Immature natural killer cell (primary cell): ENCODE measurements around the gene ZNF888. TPM values are rescaled to one million over a fixed set of nuclear protein-coding genes. Genes with fewer than 3 reads are reported as not detected.
"Not testable (repeated sequence)": the region's sequence is repeated elsewhere in the genome, so short reads cannot be mapped to it uniquely, and the experiment has no call there.

Experiments used
- DNase-seq, 3 donors: peaks; one replicate each; pipeline ENCODE4 v3.0.0; 2022; ENCODE audit warnings: mixed read lengths in 1 of 3
- H3K27ac Mint-ChIP-seq, 6 donors: one replicate each; pipeline ENCODE4 v1.8.0; 2020; ENCODE audit warnings: mixed read lengths in 6 of 6, mild to moderate bottlenecking in 5 of 6, inconsistent platforms in 4 of 6, moderate library complexity in 3 of 6
- H3K27me3 Mint-ChIP-seq, 3 donors: one replicate each; pipeline ENCODE4 v1.8.0; 2020 to 2021; ENCODE audit warnings: low read depth in 3 of 3, mild to moderate bottlenecking in 3 of 3, mixed read lengths in 3 of 3, moderate library complexity in 3 of 3, inconsistent platforms in 1 of 3
- H3K36me3 Mint-ChIP-seq, 3 donors: one replicate each; pipeline ENCODE4 v1.8.0; 2020; ENCODE audit warnings: mixed read lengths in 3 of 3, inconsistent platforms in 2 of 3, mild to moderate bottlenecking in 2 of 3
- H3K4me1 Mint-ChIP-seq, 2 donors: one replicate each; pipeline ENCODE4 v1.8.0; 2020; ENCODE audit warnings: inconsistent platforms in 2 of 2, mild to moderate bottlenecking in 2 of 2, mixed read lengths in 2 of 2, moderate library complexity in 1 of 2
- H3K4me3 Mint-ChIP-seq, 5 donors: one replicate each; pipeline ENCODE4 v1.8.0; 2020; ENCODE audit warnings: mild to moderate bottlenecking in 5 of 5, mixed read lengths in 5 of 5, inconsistent platforms in 3 of 5, moderate library complexity in 3 of 5
- H3K9me3 Mint-ChIP-seq, 6 donors: one replicate each; pipeline ENCODE4 v1.8.0; 2020; ENCODE audit warnings: mild to moderate bottlenecking in 6 of 6, mixed read lengths in 6 of 6, inconsistent platforms in 4 of 6, moderate library complexity in 3 of 6
- polyA plus RNA-seq, 3 donors: library from polyadenylated mRNA; unstranded; fragments of 300-500 nt; fragmentation: Illumina TruSeq; gene quantifications; one replicate each; pipeline ENCODE4 v1.2.3, GENCODE V29; 2021

Gene ZNF888
- polyA plus RNA-seq, 3 donors from 2014 or later: 1.9 to 3.9 (median 1.9) TPM

DNA sequence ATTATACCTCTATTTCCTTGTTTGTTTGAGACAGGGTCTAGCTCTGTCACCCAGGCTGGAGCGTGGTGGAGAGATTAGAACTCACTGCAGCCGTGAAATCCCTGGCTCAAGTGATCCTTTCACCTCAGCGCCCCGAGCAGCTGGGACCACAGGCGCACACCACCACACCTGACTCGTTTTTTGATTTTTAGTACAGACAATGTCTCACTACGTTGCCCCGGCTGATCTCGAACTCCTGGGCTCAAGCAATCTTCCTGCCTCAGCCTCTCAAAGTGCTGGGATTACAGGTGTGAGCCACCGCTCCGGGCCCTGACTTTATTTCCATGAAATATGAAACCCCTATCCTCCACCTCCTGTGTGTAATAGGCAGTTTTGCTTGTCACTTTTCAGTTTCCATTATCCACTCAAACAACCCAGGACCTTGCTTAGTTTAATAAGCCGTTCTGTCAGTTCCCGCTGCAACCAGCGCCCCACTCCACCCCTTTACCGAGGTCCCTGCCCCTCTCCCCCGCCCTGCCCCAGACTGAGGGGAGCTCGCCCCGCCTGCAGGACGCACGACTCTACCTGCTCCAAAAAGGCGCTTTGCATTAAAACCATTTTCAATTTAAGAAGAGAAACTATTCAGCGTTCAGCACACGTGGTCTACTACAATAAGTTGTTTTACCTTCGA is 22.6 kb upstream of the ZNF888 start:
- Mint-ChIP-seq H3K36me3 (peaks cover 15 to 19% (median 17%) of the 10 kb centered on the region in 3 donors), H3K27me3 (peaks cover 0 to 6% (median 5%) of the 10 kb centered on the region in 3 donors), H3K4me3 (no peak overlapping the region), H3K27ac (no peak overlapping the region), H3K4me1 (peaks cover 18 to 29% of the 10 kb centered on the region in 2 donors), H3K9me3 (peaks cover 23 to 51% (median 44%) of the 10 kb centered on the region in 6 donors)
- DNase-seq: no peak

DNA sequence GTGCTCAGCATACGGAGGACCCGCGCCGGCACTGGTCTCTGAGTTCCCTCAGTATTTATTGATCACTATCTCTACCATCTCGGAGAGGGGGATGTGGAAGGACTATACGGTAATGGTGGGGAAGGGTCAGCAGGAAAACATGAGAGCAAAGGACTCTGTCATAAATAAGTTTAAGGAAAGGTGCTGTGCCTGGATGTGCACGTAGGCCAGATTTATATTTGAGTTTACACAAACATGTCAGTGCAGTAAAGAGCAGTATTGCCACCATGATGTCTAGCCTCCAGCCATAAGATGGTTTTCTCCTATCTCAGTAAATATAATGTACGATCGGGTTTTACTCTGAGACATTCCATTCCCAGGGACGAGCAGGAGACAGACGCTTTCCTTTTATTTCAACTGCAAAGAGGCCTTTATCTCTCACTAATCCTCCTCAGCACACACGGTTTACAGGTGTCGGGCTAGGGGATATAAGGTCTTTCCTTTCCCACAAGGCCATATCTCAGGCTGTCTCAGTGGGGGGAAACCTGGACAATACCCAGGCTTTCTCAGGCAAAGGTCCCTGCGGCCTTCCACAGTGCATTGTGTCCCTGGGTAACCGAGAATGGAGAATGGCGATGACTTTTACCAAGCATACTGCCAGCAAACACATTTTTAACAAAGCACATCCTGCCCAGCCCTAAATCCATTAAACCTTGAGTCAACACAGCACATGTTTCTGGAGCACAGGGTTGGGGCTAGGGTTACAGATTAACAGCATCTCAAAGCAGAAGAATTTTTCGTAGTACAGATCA is 21.7 kb upstream of the ZNF888 start:
- H3K27ac Mint-ChIP-seq: peak overlapping the region in 1 of 6 donors; percentile 83
- H3K9me3 Mint-ChIP-seq: peaks cover 15 to 42% (median 35%) of the 10 kb centered on the region in 6 donors
- H3K27me3 Mint-ChIP-seq, DNase-seq: not testable (repeated sequence)
- peaks cover 6 to 11% (median 8%) of the 10 kb centered on the region in 3 donors for H3K36me3 Mint-ChIP-seq
- H3K4me3 Mint-ChIP-seq: peak overlapping the region; percentile 17 to 62 (median 41)
- peaks cover 21 to 33% of the 10 kb centered on the region in 2 donors for H3K4me1 Mint-ChIP-seq

DNA sequence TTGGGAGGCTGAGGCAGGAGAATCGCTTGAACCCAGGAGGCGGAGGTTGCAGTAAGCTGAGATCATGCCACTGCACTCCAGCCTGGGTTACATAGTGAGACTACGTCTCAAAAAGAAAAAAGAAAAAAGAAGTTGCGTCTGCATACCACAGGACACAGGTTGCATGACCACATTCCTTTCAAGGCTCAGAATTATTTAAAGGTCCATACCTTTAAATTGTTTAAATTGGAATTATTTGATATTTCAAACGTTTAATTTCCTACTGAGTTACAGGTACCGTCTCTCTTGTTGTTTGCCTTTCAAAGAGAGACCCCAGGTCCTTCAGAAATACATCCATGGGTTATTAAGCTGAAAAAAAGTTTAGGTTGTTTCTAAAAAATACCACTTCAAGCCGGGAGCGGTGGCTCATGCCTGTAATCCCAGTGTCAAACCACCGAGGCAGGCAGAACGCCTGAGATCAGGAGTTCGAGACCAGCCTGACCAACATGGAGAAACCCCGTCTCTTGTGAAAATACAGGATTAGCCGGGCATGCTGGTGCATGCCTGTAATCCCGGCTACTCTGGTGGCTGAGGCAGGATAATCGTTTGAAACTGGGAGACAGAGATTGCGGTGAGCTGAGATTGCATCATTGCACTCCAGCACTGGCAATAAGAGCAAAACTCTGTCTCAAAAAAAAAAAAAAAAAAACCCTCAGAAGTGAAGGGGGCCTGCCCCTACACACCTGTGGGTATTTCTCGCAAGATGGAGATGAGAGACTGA is 20.8 kb upstream of the ZNF888 start:
- H3K4me1 Mint-ChIP-seq: peaks cover 25 to 36% of the 10 kb centered on the region in 2 donors
- H3K27me3 Mint-ChIP-seq: peaks cover 0 to 8% (median 5%) of the 10 kb centered on the region in 3 donors
- no peak for DNase-seq
- peaks cover 0 to 4% (median 3%) of the 10 kb centered on the region in 3 donors for H3K36me3 Mint-ChIP-seq
- H3K27ac Mint-ChIP-seq: no peak overlapping the region
- peaks cover 8 to 34% (median 27%) of the 10 kb centered on the region in 6 donors for H3K9me3 Mint-ChIP-seq
- peak overlapping the region in 1 of 5 donors; percentile 98 for H3K4me3 Mint-ChIP-seq

DNA sequence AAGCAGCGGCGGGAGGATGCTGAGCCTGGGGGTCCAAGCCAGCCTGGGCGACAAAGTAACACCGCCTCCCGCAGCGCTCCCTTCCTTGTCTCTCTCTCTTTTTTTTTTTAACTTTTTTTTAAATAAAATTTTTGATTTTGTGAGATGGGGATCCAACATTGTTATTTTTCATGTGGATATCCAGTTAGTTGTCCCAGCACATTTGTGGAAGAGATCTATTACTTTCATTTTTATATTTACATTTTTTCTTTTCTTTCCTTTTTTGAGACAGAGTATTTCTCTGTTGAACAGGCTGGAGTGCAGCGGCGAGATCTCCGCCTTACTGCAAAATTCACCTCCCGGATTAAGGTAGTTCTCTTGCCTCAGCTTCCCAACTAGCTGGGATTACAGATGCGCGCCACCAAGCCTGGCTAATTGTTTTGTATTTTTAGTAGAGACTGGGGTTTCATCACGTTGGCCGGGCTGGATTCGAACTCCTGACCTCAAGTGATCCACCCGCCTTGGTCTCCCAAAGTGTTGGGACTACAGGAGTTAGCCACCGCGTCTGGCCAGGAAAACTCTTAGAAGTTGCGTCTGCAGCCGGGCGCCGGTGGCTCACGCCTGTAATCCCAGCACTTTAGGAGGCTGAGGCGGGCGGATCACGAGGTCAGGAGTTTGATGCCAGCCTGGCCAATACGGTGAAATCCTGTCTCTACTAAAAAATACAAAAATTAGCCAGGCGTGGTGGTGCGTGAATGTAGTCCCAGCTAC is 20.1 kb upstream of the ZNF888 start:
- Mint-ChIP-seq H3K4me3 (peak overlapping the region; percentile 94 to 99 (median 98)), H3K9me3 (peaks cover 8 to 31% (median 25%) of the 10 kb centered on the region in 6 donors), H3K27ac (peak overlapping the region in 5 of 6 donors; percentile 72 to 98 (median 90)), H3K27me3 (peaks cover 0 to 8% (median 5%) of the 10 kb centered on the region in 3 donors), H3K36me3 (peaks cover 0 to 4% (median 3%) of the 10 kb centered on the region in 3 donors), H3K4me1 (peaks cover 32 to 43% of the 10 kb centered on the region in 2 donors)
- DNase-seq: no peak

DNA sequence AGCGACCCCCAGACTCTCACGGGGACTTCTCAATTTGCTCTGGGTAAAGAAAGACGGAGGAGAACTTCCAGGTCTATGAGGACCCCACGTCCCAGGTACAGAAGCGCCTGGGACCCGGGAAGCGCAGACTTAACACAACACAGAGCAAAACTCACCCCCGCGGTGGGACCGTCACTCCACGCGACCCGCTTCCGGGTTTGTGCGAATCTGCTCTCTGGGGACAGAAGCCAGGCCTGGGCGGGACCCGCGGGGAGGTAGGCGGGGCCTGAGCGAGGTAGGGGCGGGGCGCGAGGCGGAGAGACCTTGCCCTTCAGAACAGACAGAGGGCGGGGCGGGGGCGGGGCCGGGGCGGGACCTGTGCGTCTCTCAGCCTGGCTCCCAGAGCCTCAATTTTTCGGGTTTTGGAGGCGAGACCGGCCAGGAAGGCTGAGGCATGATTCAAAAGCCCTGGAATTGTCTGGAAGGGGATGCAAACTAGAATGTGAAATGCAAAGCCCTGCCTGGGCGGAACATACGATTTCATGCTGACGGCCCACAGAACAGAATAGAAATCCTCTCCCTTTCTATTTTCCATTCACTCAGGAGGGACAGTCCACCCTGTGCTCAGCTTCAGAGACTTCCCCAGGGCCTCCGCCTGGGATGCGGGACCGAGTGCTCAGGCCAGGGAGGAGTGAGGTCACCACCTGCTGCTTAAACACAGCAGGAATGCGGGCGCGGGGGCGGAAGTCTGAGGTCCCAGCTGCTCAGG is 19.3 kb upstream of the ZNF888 start:
- Mint-ChIP-seq H3K4me3 (peak overlapping the region; percentile 94 to 99 (median 98)), H3K4me1 (peaks cover 34 to 47% of the 10 kb centered on the region in 2 donors), H3K36me3 (peaks cover 0 to 4% (median 3%) of the 10 kb centered on the region in 3 donors), H3K27me3 (peaks cover 0 to 8% (median 5%) of the 10 kb centered on the region in 3 donors), H3K9me3 (peaks cover 8 to 26% (median 19%) of the 10 kb centered on the region in 6 donors), H3K27ac (peak overlapping the region; percentile 88 to 98 (median 94))
- peak; percentile 98 for DNase-seq

DNA sequence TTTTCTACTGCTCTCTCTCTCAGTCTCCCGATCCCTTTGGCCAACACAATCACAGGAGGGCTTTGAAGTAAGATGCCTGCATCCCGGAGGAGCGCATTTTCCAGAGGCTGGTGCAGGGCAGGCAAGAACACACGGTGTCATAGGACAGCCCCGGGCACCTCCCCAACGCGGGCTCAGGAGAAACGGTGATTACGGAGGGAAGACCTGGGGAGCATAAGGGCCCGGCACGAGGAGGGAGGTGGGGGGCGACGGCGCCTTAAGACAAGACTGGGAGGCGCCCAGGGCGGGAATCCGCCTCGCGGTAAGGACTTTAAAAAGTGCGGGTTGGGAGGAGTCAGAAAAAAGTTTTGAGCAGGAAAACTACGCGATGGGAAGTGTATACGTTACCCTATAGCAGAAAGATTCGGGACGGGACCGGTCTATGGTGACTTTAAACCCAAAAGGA is 18.7 kb upstream of the ZNF888 start:
- DNase-seq: no peak

DNA sequence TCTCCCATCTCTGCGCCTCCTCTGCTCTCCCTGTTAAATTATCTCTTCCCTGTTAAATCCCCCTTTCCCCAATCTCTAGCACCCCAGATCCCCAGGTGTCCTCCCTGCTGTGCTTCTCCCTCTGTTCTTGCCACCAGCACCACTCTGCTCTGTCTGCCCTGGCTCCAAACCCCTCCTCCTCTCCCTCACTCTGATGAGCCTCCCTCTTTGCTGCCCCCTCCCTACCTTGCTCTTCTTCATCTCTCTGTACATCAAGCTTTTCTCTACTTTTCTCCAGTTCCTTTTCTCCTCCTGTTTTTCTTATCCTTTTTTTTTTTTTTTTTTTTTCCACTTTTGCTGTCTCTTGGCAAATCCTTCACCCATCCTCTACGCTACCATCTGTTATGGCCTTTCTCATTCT is 18.3 kb upstream of the ZNF888 start:
- Mint-ChIP-seq H3K9me3 (peaks cover under 1 to 19% (median 13%) of the 10 kb centered on the region in 6 donors), H3K27ac (peak overlapping the region; percentile 88 to 98 (median 94)), H3K4me1 (peaks cover 40 to 58% of the 10 kb centered on the region in 2 donors), H3K4me3 (peak overlapping the region; percentile 94 to 99 (median 98))
- not testable (repeated sequence) for DNase-seq, H3K36me3 Mint-ChIP-seq, H3K27me3 Mint-ChIP-seq

More for the DNA sequence above, 18.7 kb upstream of the ZNF888 start:
- H3K36me3 Mint-ChIP-seq: peaks cover 0 to 3% (median 0%) of the 10 kb centered on the region in 3 donors
- H3K4me1 Mint-ChIP-seq: peaks cover 36 to 53% of the 10 kb centered on the region in 2 donors
- peaks cover 5 to 20% (median 14%) of the 10 kb centered on the region in 6 donors for H3K9me3 Mint-ChIP-seq
- H3K27me3 Mint-ChIP-seq: peaks cover 0 to 8% (median 5%) of the 10 kb centered on the region in 3 donors
- peak overlapping the region; percentile 88 to 98 (median 94) for H3K27ac Mint-ChIP-seq
- peak overlapping the region; percentile 94 to 99 (median 98) for H3K4me3 Mint-ChIP-seq

DNA sequence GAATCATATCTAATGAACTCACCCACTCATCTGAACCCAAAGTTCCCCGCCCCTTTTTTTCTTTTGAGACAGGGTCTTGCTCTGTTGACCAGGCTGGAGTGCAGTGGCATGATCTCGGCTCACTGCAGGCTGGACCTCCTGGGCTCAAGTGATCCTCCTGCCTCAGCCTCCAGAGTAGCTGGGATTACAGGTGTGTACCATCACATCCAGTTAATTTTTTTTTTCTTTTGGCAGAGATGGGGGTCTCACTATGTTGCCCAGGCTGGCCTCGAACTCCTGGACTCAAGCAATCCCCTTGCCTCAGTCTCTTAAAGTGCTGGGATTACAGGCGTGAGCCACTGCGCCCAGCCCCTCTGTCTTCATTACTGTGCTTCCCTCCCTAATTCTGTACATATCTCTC is 17.7 kb upstream of the ZNF888 start:
- H3K36me3 Mint-ChIP-seq, H3K27me3 Mint-ChIP-seq, DNase-seq: not testable (repeated sequence)
- Mint-ChIP-seq H3K4me3 (peak overlapping the region; percentile 94 to 99 (median 98)), H3K4me1 (peaks cover 45 to 60% of the 10 kb centered on the region in 2 donors), H3K27ac (peak overlapping the region in 5 of 6 donors; percentile 88 to 98 (median 92)), H3K9me3 (peaks cover 0 to 14% (median 8%) of the 10 kb centered on the region in 6 donors)

DNA sequence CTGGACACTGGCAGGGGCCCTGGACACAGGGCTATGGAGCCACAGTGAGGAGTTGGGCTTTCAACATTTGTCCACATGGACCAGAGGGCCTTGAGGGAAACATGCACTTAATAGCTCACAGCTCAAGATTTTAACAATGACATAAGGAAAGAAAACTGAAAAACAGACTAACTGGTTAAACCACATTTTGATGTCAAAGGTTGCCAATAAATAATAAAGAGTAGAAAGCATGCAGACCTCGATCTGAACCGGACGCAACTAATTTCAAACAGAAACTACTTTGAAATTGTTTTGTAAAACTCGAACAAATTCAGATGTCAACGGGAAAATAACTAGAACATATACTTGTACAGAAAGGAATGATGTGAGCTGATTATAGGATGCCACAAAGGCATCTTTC is 15.5 kb upstream of the ZNF888 start:
- Mint-ChIP-seq H3K9me3 (no peaks in the 10 kb centered on the region), H3K27ac (peak overlapping the region in 5 of 6 donors; percentile 5 to 88 (median 52)), H3K4me3 (peak overlapping the region in 4 of 5 donors; percentile 0 to 73 (median 18)), H3K36me3 (peaks cover 0 to 4% (median 3%) of the 10 kb centered on the region in 3 donors), H3K27me3 (peaks cover 0 to 8% (median 5%) of the 10 kb centered on the region in 3 donors), H3K4me1 (peaks cover 48 to 66% of the 10 kb centered on the region in 2 donors)
- no peak for DNase-seq

DNA sequence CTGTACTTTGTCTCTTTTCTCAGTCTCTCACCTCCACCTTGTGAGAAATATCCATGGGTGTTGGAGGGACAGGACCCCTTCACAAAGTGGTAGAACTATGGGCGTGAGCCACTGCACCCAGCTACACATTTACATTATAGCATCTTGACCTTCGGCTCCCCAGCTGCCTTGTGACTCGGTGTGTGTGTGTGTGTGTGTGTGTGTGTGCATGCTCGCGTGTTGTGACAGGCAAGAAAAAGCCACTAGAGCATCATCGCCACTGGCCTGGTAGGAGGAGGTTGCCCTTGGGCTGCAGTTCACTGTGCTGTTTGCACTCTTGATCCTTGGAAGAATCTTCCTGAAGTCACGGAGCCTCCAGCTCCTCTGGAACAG is 13.7 kb upstream of the ZNF888 start:
- H3K27me3 Mint-ChIP-seq: peaks cover 0 to 4% (median 3%) of the 10 kb centered on the region in 3 donors
- peaks cover 40 to 64% of the 10 kb centered on the region in 2 donors for H3K4me1 Mint-ChIP-seq
- no peak overlapping the region for H3K4me3 Mint-ChIP-seq
- H3K36me3 Mint-ChIP-seq: peaks cover 0 to 12% (median 11%) of the 10 kb centered on the region in 3 donors
- DNase-seq: no peak
- no peaks in the 10 kb centered on the region for H3K9me3 Mint-ChIP-seq
- peak overlapping the region in 5 of 6 donors; percentile 9 to 53 (median 43) for H3K27ac Mint-ChIP-seq

DNA sequence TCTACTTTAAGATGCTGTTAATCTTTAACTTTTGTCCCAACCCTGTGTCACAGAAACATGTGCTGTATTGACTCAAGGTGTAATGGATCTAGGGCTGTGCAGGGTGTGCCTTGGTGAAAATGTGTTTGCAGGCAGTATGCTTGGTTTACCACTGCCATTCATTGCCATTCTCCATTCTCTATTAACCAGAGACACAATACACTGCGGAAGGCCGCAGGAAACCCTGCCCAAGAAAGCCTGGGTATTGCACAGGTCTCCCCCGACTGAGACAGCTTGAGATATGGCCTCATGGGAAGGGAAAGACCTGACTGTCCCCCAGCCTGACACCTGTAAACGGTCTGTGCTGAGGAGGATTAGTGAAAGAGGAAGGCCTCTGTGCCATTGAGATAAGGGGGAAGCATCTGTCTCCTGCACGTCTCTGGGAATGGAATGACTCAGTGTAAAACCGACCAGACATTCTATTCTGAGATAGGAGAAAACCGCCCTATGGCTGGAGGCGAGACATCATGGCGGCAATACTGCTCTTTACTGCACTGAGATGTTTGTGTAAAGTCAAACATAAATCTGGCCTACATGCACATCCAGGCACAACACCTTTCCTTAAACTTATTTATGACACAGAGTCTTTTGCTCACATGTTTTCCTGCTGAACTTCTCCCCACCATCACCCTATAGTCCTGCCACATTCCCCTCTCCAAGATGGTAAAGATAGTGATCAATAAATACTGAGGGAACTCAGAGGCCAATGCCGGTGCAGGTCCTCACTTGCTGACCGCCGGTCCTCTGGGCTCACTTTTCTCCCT is 13.1 kb upstream of the ZNF888 start:
- peaks cover 0 to 14% (median 11%) of the 10 kb centered on the region in 3 donors for H3K36me3 Mint-ChIP-seq
- peak overlapping the region in 2 of 5 donors; percentile 2 to 36 for H3K4me3 Mint-ChIP-seq
- H3K27ac Mint-ChIP-seq: peak overlapping the region in 4 of 6 donors; percentile 9 to 56 (median 50)
- no peaks in the 10 kb centered on the region for H3K9me3 Mint-ChIP-seq
- peaks cover 0 to 2% (median 0%) of the 10 kb centered on the region in 3 donors for H3K27me3 Mint-ChIP-seq
- peaks cover 34 to 59% of the 10 kb centered on the region in 2 donors for H3K4me1 Mint-ChIP-seq
- no peak for DNase-seq
